Activated CD8-positive, alpha-beta memory T cell treated with anti-CD3 and anti-CD28 coated beads for 1 hour (primary cell): ENCODE results near the gene TBC1D5.
A peak's percentile ranks its signal among the peaks of the same experiment; 100 is the strongest.

Experiments used
- DNase-seq, 2 donors: peaks; one replicate each; pipeline ENCODE4 v3.0.0-alpha.2; 2020; ENCODE audit warnings: low read depth in 1 of 2; ENCODE audit errors: extremely low read depth in 1 of 2

TBC1D5 gene

GRCh38 chr3:17243621-17244020 is 498.8 kb downstream of the TBC1D5 start:
- no peak for DNase-seq

GRCh38 chr3:17239417-17239816 is 503.0 kb downstream of the TBC1D5 start:
- no peak for DNase-seq

GRCh38 chr3:17238023-17238422 is 504.4 kb downstream of the TBC1D5 start:
- DNase-seq = no peak

- DNase-seq = no peak
These were observed 507.1 kb downstream of the TBC1D5 start for GRCh38 chr3:17235310-17235709.

- DNase-seq = no peak
These were observed 508.0 kb downstream of the TBC1D5 start for GRCh38 chr3:17234382-17234781.

GRCh38 chr3:17233398-17233800 is 509.0 kb downstream of the TBC1D5 start:
- peak in 1 of 2 donors; percentile 9 for DNase-seq

GRCh38 chr3:17232442-17232841 is 510.0 kb downstream of the TBC1D5 start:
- no peak for DNase-seq

GRCh38 chr3:17231537-17232261 is 510.7 kb downstream of the TBC1D5 start:
- DNase-seq = no peak

- DNase-seq = no peak
These were observed 515.0 kb downstream of the TBC1D5 start for GRCh38 chr3:17227472-17227871.

GRCh38 chr3:17221529-17221928 is 520.9 kb downstream of the TBC1D5 start:
- no peak for DNase-seq

GRCh38 chr3:17219593-17219992 is 522.8 kb downstream of the TBC1D5 start:
- DNase-seq = no peak

- no peak for DNase-seq
These were observed 523.8 kb downstream of the TBC1D5 start for GRCh38 chr3:17218587-17218986.

GRCh38 chr3:17217588-17217987 is 524.8 kb downstream of the TBC1D5 start:
- DNase-seq = no peak

- DNase-seq = no peak
These were observed 529.3 kb downstream of the TBC1D5 start for GRCh38 chr3:17213102-17213501.

- DNase-seq = no peak
These were observed 534.5 kb downstream of the TBC1D5 start for GRCh38 chr3:17207979-17208378.

- no peak for DNase-seq
These were observed 535.4 kb downstream of the TBC1D5 start for GRCh38 chr3:17207019-17207418.

GRCh38 chr3:17204049-17204650 is 538.3 kb downstream of the TBC1D5 start:
- DNase-seq = no peak

- DNase-seq = no peak
These were observed 540.9 kb downstream of the TBC1D5 start for GRCh38 chr3:17201538-17201937.

GRCh38 chr3:17195856-17196604 is 546.4 kb downstream of the TBC1D5 start:
- no peak for DNase-seq

- DNase-seq = no peak
These were observed 547.2 kb downstream of the TBC1D5 start for GRCh38 chr3:17195192-17195611.

- DNase-seq = no peak
These were observed 548.3 kb downstream of the TBC1D5 start for GRCh38 chr3:17194116-17194515.

GRCh38 chr3:17192995-17193394 is 549.4 kb downstream of the TBC1D5 start:
- DNase-seq = no peak
